Transverse colon (tissue), 3 donors: ENCODE results near the gene OTOF.
"Not testable (repeated sequence)": the region's sequence is repeated elsewhere in the genome, so short reads cannot be mapped to it uniquely, and the experiment has no call there.

ENCODE experiments used
- CTCF ChIP-seq, 5 experiments: fragments of 200-600 bp in 3 of 5; fragments of 450-650 bp in 2 of 5; sonication (generic) in 3 of 5; IDR thresholded peaks; 1 replicate in 2 of 5; 2 replicates in 3 of 5; pipeline ENCODE4 v1.5.1; 2016 to 2017; ENCODE audit warnings: antibody characterized with exemption in 5 of 5, inconsistent platforms in 3 of 5, mild to moderate bottlenecking in 2 of 5, moderate library complexity in 1 of 5
- POLR2A ChIP-seq: fragments of 450-650 bp; IDR thresholded peaks from one replicate; pipeline ENCODE4 v1.6.1; 2016; ENCODE audit warnings: antibody characterized with exemption, mild to moderate bottlenecking, moderate library complexity

- TF ChIP-seq CTCF (IDR thresholded peaks at IDR 0.05); POLR2A: not testable (repeated sequence)
Observed at GRCh38 chr2:26468544-26468943, 9.4 kb downstream of the OTOF start.
